Glutamatergic neuron (in vitro differentiated cells): Measurements from ENCODE around the gene MARCHF5. TPM values are rescaled to one million over a fixed set of nuclear protein-coding genes. Genes with fewer than 3 reads are reported as not detected.

Experiments used
- DNase-seq: peaks from one replicate; pipeline ENCODE4 v3.0.0; 2022
- H3K27ac Mint-ChIP-seq: one replicate; pipeline ENCODE4 v1.8.0; 2020; ENCODE audit warnings: mild to moderate bottlenecking, mixed read lengths, inconsistent platforms; ENCODE audit not compliant: unreplicated experiment
- H3K27me3 Mint-ChIP-seq: one replicate; pipeline ENCODE4 v1.8.0; 2020; ENCODE audit warnings: mild to moderate bottlenecking, moderate library complexity, mixed read lengths, inconsistent platforms; ENCODE audit not compliant: unreplicated experiment
- H3K36me3 Mint-ChIP-seq: one replicate; pipeline ENCODE4 v1.8.0; 2020; ENCODE audit warnings: mild to moderate bottlenecking, mixed read lengths, inconsistent platforms; ENCODE audit not compliant: unreplicated experiment
- H3K4me1 Mint-ChIP-seq: one replicate; pipeline ENCODE4 v1.8.0; 2020; ENCODE audit warnings: mild to moderate bottlenecking, low read depth, mixed read lengths, inconsistent platforms; ENCODE audit not compliant: unreplicated experiment
- H3K4me3 Mint-ChIP-seq: one replicate; pipeline ENCODE4 v1.8.0; 2020; ENCODE audit warnings: mild to moderate bottlenecking, mixed read lengths, inconsistent platforms; ENCODE audit not compliant: unreplicated experiment
- H3K9me3 Mint-ChIP-seq: one replicate; pipeline ENCODE4 v1.8.0; 2020; ENCODE audit warnings: mild to moderate bottlenecking, moderate library complexity, mixed read lengths, inconsistent platforms; ENCODE audit not compliant: unreplicated experiment
- CTCF ChIP-seq: fragments of 200-600 bp; sonication (generic); IDR thresholded peaks from one replicate; pipeline ENCODE4 v1.5.0; 2021; ENCODE audit not compliant: partially characterized antibody, unreplicated experiment
- total RNA-seq: library from RNA; stranded (reverse); fragmentation: NEBNext Ultra II Directional; extraction: Animal tissue kit (Norgen Biotek cat#: 25700); gene quantifications from one replicate; pipeline ENCODE4 v1.2.1, GENCODE V29; 2021; ENCODE audit not compliant: unreplicated experiment

The MARCHF5 gene
- total RNA-seq, 1 donor from 2014 or later, result 68.5 TPM

GRCh38 chr10:92304061-92304460 lies 13.1 kb downstream of the MARCHF5 start:
- peaks cover 3% of the 10 kb centered on the region for H3K27me3 Mint-ChIP-seq
- no peak overlapping the region for H3K4me3 Mint-ChIP-seq
- H3K36me3 Mint-ChIP-seq, result no peaks in the 10 kb centered on the region
- DNase-seq, result no peak
- H3K4me1 Mint-ChIP-seq, result peaks cover 8% of the 10 kb centered on the region
- H3K27ac Mint-ChIP-seq, result no peak overlapping the region
- TF ChIP-seq CTCF, result no peak
- H3K9me3 Mint-ChIP-seq, result peaks cover 4% of the 10 kb centered on the region

- Mint-ChIP-seq H3K27ac (no peak overlapping the region), H3K27me3 (no peaks in the 10 kb centered on the region), H3K9me3 (peaks cover 4% of the 10 kb centered on the region), H3K36me3 (no peaks in the 10 kb centered on the region), H3K4me3 (no peak overlapping the region), H3K4me1 (peaks cover 8% of the 10 kb centered on the region)
- DNase-seq, result no peak
- TF ChIP-seq CTCF, result no peak
Measured at GRCh38 chr10:92305133-92306072, 14.4 kb downstream of the MARCHF5 start.

- Mint-ChIP-seq H3K27ac (no peak overlapping the region), H3K36me3 (no peaks in the 10 kb centered on the region), H3K9me3 (peaks cover 4% of the 10 kb centered on the region), H3K4me1 (peaks cover 3% of the 10 kb centered on the region), H3K27me3 (no peaks in the 10 kb centered on the region), H3K4me3 (no peak overlapping the region)
- no peak for TF ChIP-seq CTCF
- no peak for DNase-seq
Measured at GRCh38 chr10:92309272-92309671, 18.3 kb downstream of the MARCHF5 start.

- Mint-ChIP-seq H3K9me3 (no peaks in the 10 kb centered on the region), H3K4me3 (no peak overlapping the region), H3K36me3 (no peaks in the 10 kb centered on the region), H3K4me1 (no peaks in the 10 kb centered on the region), H3K27ac (no peak overlapping the region), H3K27me3 (no peaks in the 10 kb centered on the region)
- no peak for DNase-seq
- TF ChIP-seq CTCF, result no peak
Measured at GRCh38 chr10:92313750-92314149, 22.8 kb downstream of the MARCHF5 start.

GRCh38 chr10:92316610-92317009 lies 25.6 kb downstream of the MARCHF5 start:
- Mint-ChIP-seq H3K4me3 (no peak overlapping the region), H3K36me3 (peaks cover 5% of the 10 kb centered on the region), H3K9me3 (no peaks in the 10 kb centered on the region), H3K4me1 (no peaks in the 10 kb centered on the region), H3K27me3 (no peaks in the 10 kb centered on the region), H3K27ac (no peak overlapping the region)
- DNase-seq, result no peak
- TF ChIP-seq CTCF, result no peak
